GM11168 (cell line): ENCODE data around the gene SLC25A13.

Experiments
- in situ Hi-C: fragments of 300-500 bp; cut with MboI; formaldehyde crosslinking; loops from one replicate; pipeline ENCODE4 v1.12.0; 2022; ENCODE audit warnings: low sequenced_read_pairs; ENCODE audit not compliant: unreplicated experiment

SLC25A13 gene

GRCh38 chr7:96120445-96121225, 201.3 kb downstream of the SLC25A13 start:
- in situ Hi-C loops: no loop called here

- in situ Hi-C loops: no loop called here
Observed at GRCh38 chr7:96118449-96119001, 203.4 kb downstream of the SLC25A13 start.

- in situ Hi-C loops: no loop called here
Observed at GRCh38 chr7:96116173-96116572, 205.7 kb downstream of the SLC25A13 start.

- in situ Hi-C loops: no loop called here
Observed at GRCh38 chr7:96114190-96114589, 207.7 kb downstream of the SLC25A13 start.

DNA sequence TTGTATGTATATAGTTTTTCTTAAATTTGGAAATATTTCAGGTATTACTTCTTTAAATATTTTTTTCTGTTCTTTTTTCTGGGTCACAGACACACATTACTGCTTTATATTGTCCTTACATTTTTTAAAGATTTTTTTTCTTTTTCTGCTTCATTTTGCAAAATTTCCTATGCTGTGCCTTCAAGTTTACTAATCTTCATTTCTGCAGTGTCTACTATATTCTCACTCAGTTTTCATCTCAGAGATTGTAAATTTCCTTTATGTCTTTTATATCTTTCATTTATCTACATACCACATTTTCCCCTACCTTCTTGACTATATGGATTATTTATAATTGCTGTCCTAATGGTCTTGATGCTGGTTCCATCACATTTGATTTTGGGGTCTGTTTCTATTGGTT, 210.5 kb downstream of the SLC25A13 start:
- in situ Hi-C loops: no loop called here

DNA sequence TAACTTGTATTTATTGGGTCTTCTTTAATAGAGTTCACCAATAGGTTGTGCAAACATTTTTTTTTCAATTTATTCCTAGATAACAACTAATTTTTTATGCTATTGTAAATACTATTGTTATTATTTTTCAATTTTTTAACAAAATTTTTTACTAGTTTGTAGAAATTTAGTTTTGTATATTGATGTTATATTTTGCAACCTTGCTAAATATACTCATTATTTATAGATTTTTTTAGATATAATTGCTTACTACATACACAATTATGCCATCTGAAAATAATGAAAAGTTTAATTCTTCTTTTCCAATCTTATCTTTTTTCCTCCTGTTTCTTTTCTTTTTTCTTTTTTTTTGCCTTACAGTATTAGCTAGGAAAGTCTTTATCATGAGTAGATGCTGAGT, 216.9 kb downstream of the SLC25A13 start:
- in situ Hi-C loops: no loop called here

GRCh38 chr7:96102096-96102811, 219.6 kb downstream of the SLC25A13 start:
- in situ Hi-C loops: no loop called here

DNA sequence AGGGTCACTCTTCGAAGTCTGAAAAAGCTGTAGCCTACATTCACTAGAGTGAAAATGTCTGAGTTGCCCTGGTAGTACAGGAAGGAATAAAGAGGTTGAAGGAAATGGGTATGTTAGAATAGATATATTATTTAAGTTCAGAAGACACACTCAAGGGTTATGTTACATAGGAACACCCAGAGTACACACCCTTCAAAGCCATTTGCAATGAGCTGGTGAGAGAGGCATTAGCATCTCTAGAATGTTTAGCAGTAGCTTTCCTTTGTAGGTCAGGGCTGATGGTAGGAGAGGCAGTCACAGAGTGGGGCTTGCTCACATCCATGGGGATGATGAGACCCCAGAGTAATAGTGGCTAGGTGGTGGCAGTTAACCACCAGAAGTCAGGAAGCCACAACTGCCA, 221.2 kb downstream of the SLC25A13 start:
- in situ Hi-C loops: no loop called here

GRCh38 chr7:96097835-96098234, 224.1 kb downstream of the SLC25A13 start:
- in situ Hi-C loops: no loop called here

DNA sequence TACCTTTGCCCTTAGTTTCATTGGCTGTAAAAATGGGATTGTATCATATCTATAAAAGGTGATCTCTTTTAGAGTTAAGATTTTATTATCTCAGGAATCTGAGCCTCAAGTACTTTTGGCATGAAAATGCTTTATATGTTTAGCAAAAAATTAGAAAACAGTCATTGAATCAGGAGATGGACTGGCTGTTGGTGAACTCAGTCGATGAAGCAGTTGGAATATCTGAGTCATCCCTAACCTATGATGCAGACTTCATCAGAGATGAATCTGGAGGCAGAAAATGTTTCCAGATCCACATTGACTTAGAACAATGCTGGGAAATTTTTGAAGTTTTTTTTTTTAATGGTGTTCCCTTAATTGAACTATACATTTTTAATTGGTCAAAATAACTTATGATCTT, 228.5 kb downstream of the SLC25A13 start:
- in situ Hi-C loops: no loop called here

DNA sequence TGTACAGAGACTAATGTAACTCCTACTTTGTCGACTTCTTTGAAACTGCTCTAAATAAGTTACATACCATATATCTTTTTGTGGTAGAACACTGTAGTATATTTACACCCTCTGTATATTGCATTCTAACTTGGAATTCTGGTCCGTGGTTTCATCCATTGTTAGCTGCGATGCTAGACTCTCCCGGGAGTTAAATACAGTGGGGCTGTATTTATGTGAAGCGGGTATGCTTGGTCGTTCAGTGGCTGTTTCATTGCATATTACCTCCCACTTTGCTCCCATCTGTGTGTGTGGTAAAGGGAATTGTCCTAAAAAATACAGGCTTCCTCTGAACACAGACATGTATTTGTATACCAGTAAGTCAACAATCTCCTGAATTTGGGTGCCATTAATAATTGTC, 231.1 kb downstream of the SLC25A13 start:
- in situ Hi-C loops: no loop called here

- in situ Hi-C loops: no loop called here
Observed at GRCh38 chr7:96089511-96089910, 232.4 kb downstream of the SLC25A13 start.

GRCh38 chr7:96088579-96088978, 233.3 kb downstream of the SLC25A13 start:
- in situ Hi-C loops: no loop called here

- in situ Hi-C loops: no loop called here
Observed at GRCh38 chr7:96085953-96086352, 235.9 kb downstream of the SLC25A13 start.

DNA sequence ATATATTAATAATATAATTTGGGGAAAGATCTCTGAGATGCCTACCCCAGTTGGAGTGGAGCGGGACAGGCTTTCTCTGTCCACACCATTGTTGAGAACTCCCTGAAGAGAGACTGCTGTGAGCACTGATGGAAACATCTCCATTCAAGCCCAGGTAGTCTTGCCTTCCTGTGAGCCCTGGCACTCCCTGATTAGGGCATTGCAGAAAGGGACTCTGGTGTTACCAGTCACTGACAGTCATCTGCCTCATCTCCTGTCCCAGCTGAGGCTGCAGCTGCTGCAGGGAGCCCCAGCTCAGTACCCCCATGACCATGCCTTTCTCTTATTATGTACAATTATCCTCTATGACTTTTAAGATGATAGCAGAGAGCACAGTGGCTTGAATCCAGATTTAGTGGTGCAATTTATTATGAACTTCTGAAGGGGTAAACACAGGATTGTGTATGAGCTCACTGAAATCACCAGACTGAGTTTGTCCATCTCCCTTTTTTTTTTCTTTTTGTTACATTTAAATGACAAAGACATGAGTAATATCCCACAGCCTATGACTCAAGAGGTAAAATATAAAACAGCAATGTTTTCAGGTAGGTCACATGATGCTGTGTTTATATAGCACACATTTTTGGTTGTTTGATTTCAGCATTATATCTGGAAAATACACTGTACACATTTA, 236.9 kb downstream of the SLC25A13 start:
- in situ Hi-C loops: no loop called here

GRCh38 chr7:96080027-96080426, 241.9 kb downstream of the SLC25A13 start:
- in situ Hi-C loops: no loop called here

DNA sequence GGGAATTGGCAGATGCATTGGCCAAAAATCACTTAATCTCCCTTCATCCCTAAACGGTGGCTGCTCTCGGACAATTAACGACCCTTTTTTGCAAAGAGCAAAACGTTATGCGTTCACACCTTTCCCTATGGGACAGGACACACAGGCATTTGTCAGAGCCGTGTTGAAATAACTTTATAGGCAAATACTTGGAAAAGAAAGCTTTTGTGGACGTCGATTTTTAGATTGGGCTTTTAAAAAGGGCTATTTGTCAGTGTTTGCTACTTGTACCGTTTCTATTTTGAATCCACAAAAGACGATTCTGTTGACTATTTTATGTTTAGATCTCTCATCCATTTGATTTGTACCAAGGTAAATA, 245.6 kb downstream of the SLC25A13 start:
- in situ Hi-C loops: loop anchor here (10.0 kb wide), 1 partner anchor 948 kb away; the partner anchor contains the start of gene DLX5

- in situ Hi-C loops: loop anchor here (10.0 kb wide), 1 partner anchor 949 kb away; the partner anchor contains the start of gene DLX5
Observed at GRCh38 chr7:96075510-96076349, 246.2 kb downstream of the SLC25A13 start.

- in situ Hi-C loops: loop anchor here (10.0 kb wide), 1 partner anchor 950 kb away; the partner anchor contains the start of gene DLX5
Observed at GRCh38 chr7:96074871-96075270, 247.0 kb downstream of the SLC25A13 start.
